H1 (cell line): ENCODE data around the gene SFMBT2. TPM values are rescaled to one million over a fixed set of nuclear protein-coding genes. Genes with fewer than 3 reads are reported as not detected.

ENCODE experiments used
- CHD7 ChIP-seq: fragments of 300-600 bp; sonication (generic); IDR thresholded peaks from 2 replicates; pipeline ENCODE4 v1.7.1; 2012; ENCODE audit warnings: low read length, moderate library complexity, mild to moderate bottlenecking, inconsistent platforms; ENCODE audit not compliant: insufficient replicate concordance
- EGR1 ChIP-seq: IDR thresholded peaks from 2 replicates; pipeline ENCODE4 v1.6.1; 2011; ENCODE audit warnings: low read depth, low read length, borderline replicate concordance
- FOSL1 ChIP-seq: IDR thresholded peaks from 2 replicates; pipeline ENCODE4 v1.6.1; 2011; ENCODE audit warnings: mild to moderate bottlenecking, low read depth, low read length, moderate library complexity; ENCODE audit not compliant: insufficient read depth
- JUND ChIP-seq: IDR thresholded peaks from 2 replicates; pipeline ENCODE4 v1.6.1; 2011; ENCODE audit warnings: mild to moderate bottlenecking, improper control_type of control experiment, low read length
- polyA plus RNA-seq, 7 experiments: library from polyadenylated mRNA; depleted of rRNA in 3 of 7; stranded (reverse) in 5 of 7; unstranded in 2 of 7; fragments of >200 nt in 5 of 7; fragments of 200-250 nt in 2 of 7; gene quantifications; 1 replicate in 5 of 7; 2 replicates in 1 of 7; 4 replicates in 1 of 7; pipeline versions ENCODE4 v1.2.1 to v1.2.3, GENCODE V29; 2011 to 2013; ENCODE audit warnings: missing spikeins in 2 of 7, mixed read lengths in 2 of 7
- total RNA-seq: library from RNA; stranded (reverse); fragmentation: NEBNext Ultra II Directional; extraction: Animal tissue kit (Norgen Biotek cat#: 25700); gene quantifications from 2 replicates; pipeline ENCODE4 v1.2.1, GENCODE V29; 2021

SFMBT2 gene
- total and polyA plus RNA-seq, 2 of the 8 experiments (the other 6 are each of a cell fraction or from before 2014, with no cell fraction given) = 2.9 to 11.0 TPM

GRCh38 chr10:7202793-7203355, 208.0 kb downstream of the SFMBT2 start (continued):
- TF ChIP-seq EGR1 = no peak
- TF ChIP-seq CHD7 = no peak
- TF ChIP-seq FOSL1 = no peak
- no peak for TF ChIP-seq JUND
- TF ChIP-seq, all 59 proteins: peak for 0
